GM12878 (cell line): Measurements from ENCODE around the gene HK1. TPM values are rescaled to one million over a fixed set of nuclear protein-coding genes. Genes with fewer than 3 reads are reported as not detected.

Source experiments
- ATAC-seq: fragments of 200-7000 bp; cut with Tn5 transposase; 3 replicates; pipeline ENCODE4 v1.9.1; 2020; ENCODE audit warnings: mild to moderate bottlenecking, moderate library complexity
- BruUV-seq: library from RNA; stranded (reverse); fragments of 400-500 nt; replicated peaks from 2 replicates; lab custom pipeline; 2021; lab: Mats Ljungman, UMichigan
- CTCF ChIA-PET: fragments of 300-600 bp; sonication (Branson Sonifier 250); formaldehyde crosslinking; extraction: SDS; loops from one replicate; lab custom pipeline; 2021; ENCODE audit warnings: inconsistent platforms; lab: Yijun Ruan, JAX
- POLR2A ChIA-PET: fragments of 350-600 bp; formaldehyde crosslinking; extraction: SDS; loops from one replicate; lab custom pipeline; 2021; ENCODE audit warnings: inconsistent platforms; lab: Charles Lee
- RAD21 ChIA-PET: fragments of 300-600 bp; sonication (Branson Sonifier 250); formaldehyde crosslinking; loops from one replicate; lab custom pipeline; 2023; ENCODE audit warnings: antibody characterized with exemption; ENCODE audit not compliant: unreplicated experiment; lab: Charles Lee
- SMC1A ChIA-PET: fragments of 300-600 bp; sonication (Branson Sonifier 250); formaldehyde crosslinking; loops from one replicate; lab custom pipeline; 2023; ENCODE audit not compliant: unreplicated experiment, uncharacterized antibody; lab: Charles Lee
- DNase-seq: peaks from one replicate; pipeline ENCODE4 v3.0.0-alpha.2; 2011; ENCODE audit warnings: low read depth, low spot score
- FAIRE-seq: peaks from 3 replicates; lab custom pipeline; 2011; peaks lifted over from hg19 to GRCh38; lab: Jason Lieb, UNC
- H2AFZ ChIP-seq: 2 replicates; pipeline ENCODE4 v1.6.0; 2011; ENCODE audit warnings: low read depth, low read length, control low read depth; ENCODE audit not compliant: control insufficient read depth
- H3K27ac ChIP-seq: 2 replicates; pipeline ENCODE4 v1.5.1; 2011; ENCODE audit warnings: control low read depth; ENCODE audit not compliant: control insufficient read depth, insufficient read depth
- H3K27me3 ChIP-seq, 2 experiments: replicated peaks in 1 of 2; 2 replicates each; pipeline versions ENCODE4 v1.6.0 to v1.6.1; 2011; ENCODE audit warnings: low read length in 1 of 2; ENCODE audit not compliant: control insufficient read depth in 2 of 2, insufficient read depth in 2 of 2
- H3K36me3 ChIP-seq, 2 experiments: 2 replicates each; pipeline ENCODE4 v1.5.1; 2011; ENCODE audit warnings: low read length in 1 of 2; ENCODE audit not compliant: control insufficient read depth in 2 of 2, insufficient read depth in 2 of 2
- H3K4me1 ChIP-seq: 2 replicates; pipeline ENCODE4 v1.6.1; 2011; ENCODE audit warnings: mild to moderate bottlenecking, low read length, moderate library complexity, mixed read lengths; ENCODE audit not compliant: control insufficient read depth, insufficient read depth
- H3K4me2 ChIP-seq: 2 replicates; pipeline ENCODE4 v1.6.0; 2011; ENCODE audit warnings: control low read depth; ENCODE audit not compliant: control insufficient read depth, insufficient read depth
- H3K4me3 ChIP-seq: fragments of 200-600 bp; sonication (generic); 2 replicates; pipeline ENCODE4 v1.5.1; 2016
- H3K79me2 ChIP-seq: 2 replicates; pipeline ENCODE4 v1.6.0; 2011; ENCODE audit warnings: low read length; ENCODE audit not compliant: control insufficient read depth, insufficient read depth
- H3K9ac ChIP-seq: 2 replicates; pipeline ENCODE4 v1.8.0; 2011; ENCODE audit warnings: low read length, control low read depth, mixed read lengths; ENCODE audit not compliant: control insufficient read depth, insufficient read depth
- H3K9me3 ChIP-seq: replicated peaks from 3 replicates; pipeline ENCODE4 v1.5.1; 2011; ENCODE audit warnings: mild to moderate bottlenecking, low read length; ENCODE audit not compliant: control insufficient read depth, insufficient read depth
- H4K20me1 ChIP-seq: 2 replicates; pipeline ENCODE4 v1.6.0; 2011; ENCODE audit not compliant: control insufficient read depth, insufficient read depth
- CREB1 ChIP-seq: IDR thresholded peaks from 2 replicates; pipeline ENCODE4 v1.6.1; 2012; ENCODE audit warnings: low read depth, mild to moderate bottlenecking, inconsistent platforms
- KLF5 ChIP-seq: fragments of 450-650 bp; IDR thresholded peaks from 2 replicates; pipeline ENCODE4 v1.6.1; 2014; ENCODE audit warnings: mild to moderate bottlenecking; ENCODE audit not compliant: partially characterized antibody
- NFXL1 ChIP-seq: fragments of 450-650 bp; IDR thresholded peaks from 2 replicates; pipeline ENCODE4 v1.6.1; 2017; ENCODE audit warnings: antibody characterized with exemption, mild to moderate bottlenecking, borderline replicate concordance
- NFYA ChIP-seq: IDR thresholded peaks from 2 replicates; pipeline ENCODE4 v1.6.1; 2011; ENCODE audit warnings: low read depth, mild to moderate bottlenecking, low read length, improper control_type of control experiment, borderline replicate concordance
- RB1 ChIP-seq: fragments of 450-650 bp; formaldehyde crosslinking; IDR thresholded peaks from 2 replicates; pipeline ENCODE4 v1.6.1; 2017; ENCODE audit warnings: mild to moderate bottlenecking, borderline replicate concordance
- SMAD1 ChIP-seq: fragments of 450-650 bp; IDR thresholded peaks from 2 replicates; pipeline ENCODE4 v1.6.1; 2018; ENCODE audit warnings: mild to moderate bottlenecking, low read depth; ENCODE audit not compliant: partially characterized antibody
- STAT3 ChIP-seq: IDR thresholded peaks from 2 replicates; pipeline ENCODE4 v1.6.1; 2011; ENCODE audit warnings: low read depth, low read length, improper control_type of control experiment
- TCF3 ChIP-seq: IDR thresholded peaks from 2 replicates; pipeline ENCODE4 v1.6.1; 2012; ENCODE audit warnings: low read depth, mild to moderate bottlenecking, low read length, borderline replicate concordance; ENCODE audit not compliant: insufficient read depth
- YY1 ChIP-seq: IDR thresholded peaks from 2 replicates; pipeline ENCODE4 v1.6.1; 2011; ENCODE audit warnings: low read depth, mild to moderate bottlenecking, low read length
- WGBS: methylation state at CpG from one replicate; pipeline ENCODE4 v1.1.6; 2016; ENCODE audit warnings: low lambda C conversion rate; ENCODE audit not compliant: insufficient replicate concordance, insufficient coverage; ENCODE audit errors: missing lambda C conversion rate; 5-methylcytosine and 5-hydroxymethylcytosine counted together
- in situ Hi-C: fragments of 300-500 bp; cut with MboI; formaldehyde crosslinking; loops from 9 replicates; pipeline ENCODE4 v1.14.3; 2018; ENCODE audit warnings: mixed read lengths
- intact Hi-C: fragments of 100-400 bp; cut with micrococcal nuclease; formaldehyde crosslinking; loops from one replicate; pipeline ENCODE4 v1.14.2; 2022; ENCODE audit not compliant: unreplicated experiment
- polyA plus RNA-seq, 11 experiments: library from polyadenylated mRNA; depleted of rRNA in 4 of 11; unstranded in 6 of 11; stranded (reverse) in 5 of 11; fragments of >200 nt; fragmentation: Nextera tagmentation in 4 of 11; fragmentation: Illumina TruSeq in 1 of 11; extraction: Ambion mirVana in 4 of 11; extraction: Trizol in 1 of 11; gene quantifications; 1 replicate in 1 of 11; 2 replicates in 10 of 11; pipeline versions ENCODE4 v1.2.1 to v1.2.3, GENCODE V29; 2011 to 2016; ENCODE audit warnings: inconsistent platforms in 2 of 11, missing spikeins in 2 of 11, low read depth in 1 of 11
- total RNA-seq, 4 experiments: library from RNA; depleted of rRNA in 3 of 4; stranded (reverse); fragments of >200 nt in 3 of 4; fragmentation: Illumina TruSeq in 1 of 4; extraction: Trizol in 1 of 4; gene quantifications; 2 replicates each; pipeline versions ENCODE4 v1.2.1 to v1.2.3, GENCODE V29; 2013 to 2021
- TF ChIP-seq, protein P1 (sequence below): IDR thresholded peaks from 2 replicates; pipeline ENCODE4 v1.6.1; 2011; ENCODE audit warnings: mild to moderate bottlenecking, low read depth, low read length, moderate library complexity; ENCODE audit not compliant: insufficient replicate concordance
- TF ChIP-seq, protein P2 (sequence below): fragments of 150-350 bp; IDR thresholded peaks from 2 replicates; pipeline ENCODE4 v1.6.1; 2016; ENCODE audit warnings: low read depth, low read length

HK1 gene
- total and polyA plus RNA-seq, 10 of the 15 experiments (the other 5 are each of a cell fraction or from before 2014, with no cell fraction given): 3.4 to 77.3 (median 46.6) TPM

DNA sequence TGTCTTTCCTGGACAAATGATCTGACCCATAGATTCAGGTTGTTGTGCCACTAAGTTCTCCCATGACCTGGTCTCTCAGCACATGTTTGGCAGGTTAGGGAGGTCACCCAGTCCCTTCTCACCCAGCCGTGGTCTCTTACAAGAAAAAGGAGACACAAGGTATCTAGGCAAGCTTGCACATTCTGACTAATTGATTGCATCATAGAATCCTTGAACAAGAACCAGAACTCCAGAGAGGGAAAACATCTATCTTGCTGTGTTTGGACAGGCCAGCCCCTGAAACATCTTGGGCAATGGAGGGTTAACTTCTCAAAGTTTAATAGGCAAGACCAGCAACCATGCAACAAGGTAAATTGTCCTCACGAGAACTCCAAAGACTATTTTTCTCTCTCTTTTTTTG is 8.5 kb upstream of the HK1 start:
- FAIRE-seq: no peak
- no peak for TF ChIP-seq RB1
- TF ChIP-seq TCF3: no peak
- TF ChIP-seq, protein P1, sequence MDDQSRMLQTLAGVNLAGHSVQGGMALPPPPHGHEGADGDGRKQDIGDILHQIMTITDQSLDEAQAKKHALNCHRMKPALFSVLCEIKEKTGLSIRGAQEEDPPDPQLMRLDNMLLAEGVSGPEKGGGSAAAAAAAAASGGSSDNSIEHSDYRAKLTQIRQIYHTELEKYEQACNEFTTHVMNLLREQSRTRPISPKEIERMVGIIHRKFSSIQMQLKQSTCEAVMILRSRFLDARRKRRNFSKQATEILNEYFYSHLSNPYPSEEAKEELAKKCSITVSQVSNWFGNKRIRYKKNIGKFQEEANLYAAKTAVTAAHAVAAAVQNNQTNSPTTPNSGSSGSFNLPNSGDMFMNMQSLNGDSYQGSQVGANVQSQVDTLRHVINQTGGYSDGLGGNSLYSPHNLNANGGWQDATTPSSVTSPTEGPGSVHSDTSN: no peak
- no peak for TF ChIP-seq KLF5
- TF ChIP-seq YY1: no peak
- TF ChIP-seq NFYA: no peak
- TF ChIP-seq NFXL1: no peak
- TF ChIP-seq CREB1: no peak
- TF ChIP-seq STAT3: no peak
- TF ChIP-seq, protein P2, sequence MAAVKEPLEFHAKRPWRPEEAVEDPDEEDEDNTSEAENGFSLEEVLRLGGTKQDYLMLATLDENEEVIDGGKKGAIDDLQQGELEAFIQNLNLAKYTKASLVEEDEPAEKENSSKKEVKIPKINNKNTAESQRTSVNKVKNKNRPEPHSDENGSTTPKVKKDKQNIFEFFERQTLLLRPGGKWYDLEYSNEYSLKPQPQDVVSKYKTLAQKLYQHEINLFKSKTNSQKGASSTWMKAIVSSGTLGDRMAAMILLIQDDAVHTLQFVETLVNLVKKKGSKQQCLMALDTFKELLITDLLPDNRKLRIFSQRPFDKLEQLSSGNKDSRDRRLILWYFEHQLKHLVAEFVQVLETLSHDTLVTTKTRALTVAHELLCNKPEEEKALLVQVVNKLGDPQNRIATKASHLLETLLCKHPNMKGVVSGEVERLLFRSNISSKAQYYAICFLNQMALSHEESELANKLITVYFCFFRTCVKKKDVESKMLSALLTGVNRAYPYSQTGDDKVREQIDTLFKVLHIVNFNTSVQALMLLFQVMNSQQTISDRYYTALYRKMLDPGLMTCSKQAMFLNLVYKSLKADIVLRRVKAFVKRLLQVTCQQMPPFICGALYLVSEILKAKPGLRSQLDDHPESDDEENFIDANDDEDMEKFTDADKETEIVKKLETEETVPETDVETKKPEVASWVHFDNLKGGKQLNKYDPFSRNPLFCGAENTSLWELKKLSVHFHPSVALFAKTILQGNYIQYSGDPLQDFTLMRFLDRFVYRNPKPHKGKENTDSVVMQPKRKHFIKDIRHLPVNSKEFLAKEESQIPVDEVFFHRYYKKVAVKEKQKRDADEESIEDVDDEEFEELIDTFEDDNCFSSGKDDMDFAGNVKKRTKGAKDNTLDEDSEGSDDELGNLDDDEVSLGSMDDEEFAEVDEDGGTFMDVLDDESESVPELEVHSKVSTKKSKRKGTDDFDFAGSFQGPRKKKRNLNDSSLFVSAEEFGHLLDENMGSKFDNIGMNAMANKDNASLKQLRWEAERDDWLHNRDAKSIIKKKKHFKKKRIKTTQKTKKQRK: no peak
- TF ChIP-seq SMAD1: no peak
- H3K4me3 ChIP-seq: no peak overlapping the region
- no TSS peak for BruUV-seq
- peaks cover 0 to 5% of the 10 kb centered on the region in 2 experiments; a peak in 2 of 4 replicates for H3K27me3 ChIP-seq
- no peak for ATAC-seq
- SMC1A ChIA-PET: no interaction called here
- H3K9ac ChIP-seq: no peak overlapping the region
- H3K36me3 ChIP-seq: no peaks in the 10 kb centered on the region
- H3K4me2 ChIP-seq: no peak overlapping the region
- POLR2A ChIA-PET: no interaction called here
- no peaks in the 10 kb centered on the region for H3K4me1 ChIP-seq
- in situ Hi-C loops (no loop called here), intact Hi-C loops (no loop called here)
- H3K27ac ChIP-seq: no peak overlapping the region
- DNase-seq: no peak
- H3K9me3 ChIP-seq: no peaks in the 10 kb centered on the region
- WGBS: 37% methylated on average over 2 of the region's 2 CpGs
- CTCF ChIA-PET: interaction anchor here (1.5 kb wide), 1 partner anchor 8 kb away, joined by 4 read pairs; the partner anchor contains the start of gene HK1
- RAD21 ChIA-PET: no interaction called here
- no peak overlapping the region for H2AFZ ChIP-seq
- no peaks in the 10 kb centered on the region for H3K79me2 ChIP-seq
- no peaks in the 10 kb centered on the region for H4K20me1 ChIP-seq
